Measurements from ENCODE around the gene CPB2.

The CPB2 gene

GRCh38 chr13:46045424-46045823 is 59.4 kb downstream of the CPB2 start:
- DNase-seq: no peak

DNA sequence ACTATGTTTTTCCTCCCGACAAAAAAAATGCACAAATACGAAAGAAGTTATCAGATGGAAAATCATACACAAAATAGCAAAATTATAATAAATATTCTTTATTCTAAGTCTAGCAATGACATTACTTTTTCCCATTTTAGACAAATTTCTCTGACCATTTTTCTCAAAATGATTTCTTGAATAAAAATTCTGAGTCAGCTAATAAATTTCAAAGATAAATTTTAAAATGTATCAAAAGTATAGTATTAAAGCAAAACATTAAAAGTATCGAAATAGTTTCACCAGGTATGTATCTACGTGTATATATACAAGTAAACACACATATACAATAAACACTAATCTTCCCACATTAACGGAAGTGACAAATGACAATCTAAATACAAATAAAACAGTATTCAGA is 61.2 kb downstream of the CPB2 start:
- DNase-seq: no peak

- no peak for DNase-seq
These were observed 63.4 kb downstream of the CPB2 start for GRCh38 chr13:46041419-46041839.

- DNase-seq: no peak
These were observed 64.1 kb downstream of the CPB2 start for GRCh38 chr13:46040763-46041162.

DNA sequence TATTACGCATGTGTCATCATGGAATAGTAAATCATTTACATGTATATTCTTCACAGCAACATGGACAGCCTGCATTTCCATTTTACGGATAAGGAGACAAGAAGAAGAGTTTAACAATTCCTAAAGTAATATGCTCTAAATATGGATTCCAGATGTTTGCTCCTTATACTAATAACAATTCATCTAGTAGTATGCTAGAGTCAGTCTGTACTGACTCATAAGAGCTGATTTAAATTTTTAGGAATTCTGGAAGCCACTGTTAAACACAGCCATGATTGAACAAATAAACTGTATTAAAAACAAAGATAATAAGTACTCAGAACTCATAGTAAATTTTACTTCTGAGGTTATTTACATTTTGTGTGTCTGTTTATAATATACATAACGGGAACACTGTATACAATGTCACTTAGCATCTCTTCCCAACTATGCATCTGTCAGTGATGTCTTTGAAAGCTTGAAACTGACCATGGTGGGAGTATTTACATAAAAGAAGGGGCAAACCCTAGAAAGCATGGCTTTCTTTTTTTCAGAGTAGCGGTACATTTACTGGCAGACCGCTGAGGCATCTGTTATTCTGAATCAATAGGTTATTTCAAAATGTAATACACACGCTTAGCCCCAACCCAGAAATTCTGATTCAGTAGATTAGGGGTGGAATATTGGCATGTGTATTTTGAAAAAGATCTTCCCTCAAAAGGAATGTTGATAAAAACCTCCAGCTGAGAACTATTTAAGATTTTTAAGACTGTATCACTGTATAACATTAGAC is 65.2 kb downstream of the CPB2 start:
- DNase-seq: no peak

DNA sequence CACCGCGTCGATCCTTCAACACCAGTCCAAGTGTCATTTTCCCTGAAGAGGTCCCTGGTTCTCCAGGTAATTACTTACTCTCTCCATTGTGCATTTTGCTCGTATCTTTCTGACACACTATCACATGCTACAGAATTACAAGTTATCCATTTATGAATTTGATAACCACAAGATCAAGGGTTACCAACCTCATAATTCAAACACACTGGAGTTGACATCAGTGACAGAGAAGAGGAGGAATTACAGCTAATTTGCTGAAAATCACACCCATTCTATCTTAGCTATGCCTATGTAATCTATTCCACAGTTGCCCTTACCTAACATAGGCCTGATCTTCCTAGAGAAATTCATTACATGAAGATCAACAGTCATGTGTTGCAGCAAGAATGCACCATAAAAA is 66.5 kb downstream of the CPB2 start:
- no peak for DNase-seq

DNA sequence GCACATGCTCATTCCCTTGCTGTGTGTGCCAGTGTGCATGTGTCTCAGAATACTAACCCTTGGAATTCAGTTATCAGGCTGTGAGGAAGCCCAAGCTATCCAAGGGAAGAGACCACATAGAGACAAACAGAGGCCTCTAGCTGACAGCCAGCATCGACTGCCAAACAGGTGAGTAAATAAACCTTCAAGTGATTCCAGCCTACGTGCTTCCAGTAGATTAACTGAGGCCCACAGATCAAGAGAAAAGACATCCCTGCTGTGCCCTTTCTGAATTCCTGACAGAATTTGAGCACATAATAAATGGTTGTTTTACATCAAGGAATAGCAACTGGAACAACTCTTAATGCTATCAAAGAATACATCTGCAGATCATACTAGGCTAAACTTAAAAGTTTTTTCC is 69.8 kb downstream of the CPB2 start:
- no peak for DNase-seq

DNA sequence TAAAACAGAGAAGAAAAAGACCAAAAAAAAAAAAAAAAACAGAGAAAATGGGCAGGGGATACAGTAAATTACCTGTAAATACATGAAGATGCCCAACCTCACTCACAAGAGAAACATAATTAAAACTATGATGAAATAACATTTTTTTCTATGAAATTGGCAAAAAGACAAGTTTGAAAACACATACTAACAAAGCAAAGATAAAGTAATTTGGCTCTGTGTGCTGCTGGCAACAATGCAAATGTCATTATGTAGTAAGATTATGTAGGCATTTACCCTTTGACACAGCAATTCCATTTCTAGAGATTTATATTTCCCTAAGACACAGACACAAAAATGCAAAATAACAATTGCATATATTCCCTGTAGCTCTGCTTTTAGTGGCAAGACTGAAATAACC is 72.5 kb downstream of the CPB2 start:
- no peak for DNase-seq

- DNase-seq: no peak
These were observed 73.1 kb downstream of the CPB2 start for GRCh38 chr13:46031581-46032263.

GRCh38 chr13:46025157-46025556 is 79.7 kb downstream of the CPB2 start:
- DNase-seq: no peak

DNA sequence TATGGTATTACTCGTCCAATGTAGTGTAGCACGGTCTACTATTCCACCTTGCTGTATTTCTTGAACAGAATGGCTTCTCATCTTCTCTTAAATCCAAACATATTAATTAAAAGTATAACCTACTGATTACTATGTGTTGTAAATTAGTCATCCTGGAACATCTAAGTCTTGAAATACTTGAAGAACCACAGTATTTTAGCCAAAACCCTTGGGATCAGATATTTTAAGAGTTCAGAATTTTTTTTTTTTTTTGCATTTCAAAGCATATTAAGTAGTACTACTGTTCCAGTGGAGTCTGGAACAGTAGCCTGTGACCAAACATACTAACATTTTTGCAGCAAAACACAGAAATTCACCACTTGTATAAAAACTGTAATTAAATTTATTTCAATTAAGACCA is 82.4 kb downstream of the CPB2 start:
- no peak for DNase-seq

DNA sequence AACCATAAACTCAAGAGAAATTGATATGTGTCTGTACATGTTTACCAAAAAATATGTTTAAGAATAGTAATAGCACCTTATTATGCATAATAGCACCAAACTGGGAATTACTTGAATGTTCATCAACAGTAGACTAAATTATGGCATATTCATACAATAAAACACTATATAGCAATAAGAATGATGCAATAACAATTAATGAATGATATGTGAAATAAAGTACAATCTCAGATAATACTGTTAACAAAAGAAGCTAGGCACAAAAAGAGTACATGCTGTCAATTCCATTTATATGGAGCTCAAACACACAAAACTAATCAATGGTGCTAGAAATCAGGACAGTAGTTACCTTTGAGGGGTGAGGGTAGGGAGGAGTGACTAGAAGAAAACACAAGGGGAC is 88.6 kb downstream of the CPB2 start:
- no peak for DNase-seq

- no peak for DNase-seq
These were observed 89.5 kb downstream of the CPB2 start for GRCh38 chr13:46015366-46015765.

DNA sequence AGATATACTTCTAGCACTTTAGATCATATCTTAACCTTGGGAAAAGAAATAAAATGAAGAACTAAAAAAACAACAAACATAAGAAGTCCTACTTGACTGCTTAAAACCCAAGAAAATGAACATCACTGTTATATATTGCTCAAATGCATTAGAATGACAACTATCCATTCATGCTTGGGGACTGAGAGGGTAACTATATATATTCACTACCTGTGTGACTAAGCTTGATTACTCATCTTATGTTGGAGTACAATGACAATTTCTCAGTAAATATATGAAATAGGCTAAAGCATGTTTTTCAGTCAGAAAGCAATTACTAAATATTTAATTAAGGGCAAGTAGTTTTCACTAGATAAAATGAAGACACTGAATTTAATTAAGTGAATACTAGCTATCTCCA is 92.4 kb downstream of the CPB2 start:
- DNase-seq: no peak

- no peak for DNase-seq
These were observed 94.7 kb downstream of the CPB2 start for GRCh38 chr13:46010148-46010547.

DNA sequence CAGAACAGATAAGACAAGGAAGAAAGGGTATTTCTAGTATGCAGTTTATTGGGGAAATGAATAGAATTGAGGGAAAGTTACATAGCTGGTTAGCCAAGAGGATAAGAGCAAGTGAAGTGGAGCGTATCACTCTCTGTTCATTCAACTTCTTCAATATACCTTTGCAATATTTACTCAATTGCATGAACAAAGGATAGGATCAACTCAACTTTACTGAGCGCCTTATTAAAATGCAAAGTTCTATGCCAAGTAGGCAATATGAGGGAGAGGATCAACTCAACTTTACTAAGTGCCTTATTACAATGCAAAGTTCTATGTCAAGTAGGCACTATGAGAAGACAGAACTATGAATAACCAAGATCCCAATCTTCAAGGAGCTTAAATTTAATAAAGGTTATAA is 96.2 kb downstream of the CPB2 start:
- no peak for DNase-seq

DNA sequence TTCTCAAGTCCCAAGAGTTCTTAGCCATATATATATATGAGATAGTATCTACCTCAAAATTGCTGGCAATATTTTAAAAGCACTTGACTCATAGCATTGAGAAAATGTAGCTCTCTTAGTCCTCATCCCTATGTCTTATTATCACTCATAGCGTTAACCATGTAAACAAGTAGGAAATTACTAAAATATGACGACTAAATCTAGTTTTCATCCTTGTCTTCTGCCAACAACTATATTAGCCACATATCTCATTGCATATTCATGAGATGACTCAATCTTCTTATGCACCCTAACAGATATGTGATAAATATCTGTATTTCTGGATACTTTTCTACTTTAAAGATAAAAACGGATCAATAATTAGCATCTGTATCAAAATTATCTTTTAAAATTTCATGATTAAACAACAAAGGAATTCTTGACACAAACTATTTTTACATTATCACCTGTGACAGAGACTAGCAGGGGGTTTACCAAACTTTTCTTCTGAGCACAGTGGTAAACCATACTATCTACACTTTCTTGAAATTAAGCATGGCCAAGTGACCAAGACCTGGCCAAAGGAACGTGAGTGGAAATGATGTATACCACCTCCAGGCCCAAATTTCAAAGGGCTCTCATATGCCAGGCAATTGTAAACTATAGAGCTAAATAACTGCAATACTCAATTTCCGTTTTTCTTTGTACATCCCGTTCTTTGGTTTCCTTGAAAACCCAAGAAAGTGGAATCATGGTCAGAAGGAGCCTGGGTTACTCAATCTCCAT is 98.0 kb downstream of the CPB2 start:
- DNase-seq: no peak

DNA sequence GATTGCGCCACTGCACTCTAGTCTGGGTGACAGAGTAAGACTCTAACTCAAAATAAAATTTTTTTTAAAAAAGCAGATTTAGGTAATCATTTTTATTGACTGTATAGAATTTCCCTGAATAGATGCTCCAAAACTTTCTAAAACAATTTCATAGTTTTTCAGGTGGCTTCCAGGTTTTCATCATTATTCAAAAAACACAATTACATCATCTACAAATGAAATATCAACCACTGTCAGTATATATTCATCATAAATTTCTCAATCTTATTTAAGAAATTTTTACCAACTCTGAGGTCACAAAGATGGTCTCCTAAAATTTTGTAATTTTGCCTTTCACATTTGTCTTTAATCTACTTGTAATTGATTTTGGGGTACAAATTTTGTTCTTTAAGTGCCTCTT is 100.3 kb downstream of the CPB2 start:
- no peak for DNase-seq

Measured in stimulated activated CD4-positive, alpha-beta T cell treated with anti-CD3 and anti-CD28 coated beads, Interleukin-4, amount 100 ng/mL, for 1 hour (primary cell).